Measurements from ENCODE around the gene GPC3. TPM values are rescaled to one million over a fixed set of nuclear protein-coding genes. Genes with fewer than 3 reads are reported as not detected.

Gene GPC3
- total RNA-seq, 1 experiment from 2014 or later, result 32.4 TPM

GRCh38 chrX:133857640-133858269, 127.6 kb downstream of the GPC3 start (continued):
- TF ChIP-seq FOXP4 (CRISPR knock-in tag; IDR thresholded peaks at IDR 0.05), result no peak
- TF ChIP-seq, protein P1, sequence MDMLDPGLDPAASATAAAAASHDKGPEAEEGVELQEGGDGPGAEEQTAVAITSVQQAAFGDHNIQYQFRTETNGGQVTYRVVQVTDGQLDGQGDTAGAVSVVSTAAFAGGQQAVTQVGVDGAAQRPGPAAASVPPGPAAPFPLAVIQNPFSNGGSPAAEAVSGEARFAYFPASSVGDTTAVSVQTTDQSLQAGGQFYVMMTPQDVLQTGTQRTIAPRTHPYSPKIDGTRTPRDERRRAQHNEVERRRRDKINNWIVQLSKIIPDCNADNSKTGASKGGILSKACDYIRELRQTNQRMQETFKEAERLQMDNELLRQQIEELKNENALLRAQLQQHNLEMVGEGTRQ (CRISPR knock-in tag; IDR thresholded peaks at IDR 0.05), result no peak
- no peak for TF ChIP-seq NR2C2 (CRISPR knock-in tag; IDR thresholded peaks at IDR 0.05)
- no peak for TF ChIP-seq FOXP1 (CRISPR knock-in tag; IDR thresholded peaks at IDR 0.05; ENCODE audit: borderline replicate concordance)
- no peak for TF ChIP-seq ZNF532 (CRISPR knock-in tag; IDR thresholded peaks at IDR 0.05; ENCODE audit: borderline replicate concordance)

GRCh38 chrX:133856819-133857218, 128.6 kb downstream of the GPC3 start:
- no peak overlapping the region for H3K27ac Mint-ChIP-seq
- TF ChIP-seq, protein P2, sequence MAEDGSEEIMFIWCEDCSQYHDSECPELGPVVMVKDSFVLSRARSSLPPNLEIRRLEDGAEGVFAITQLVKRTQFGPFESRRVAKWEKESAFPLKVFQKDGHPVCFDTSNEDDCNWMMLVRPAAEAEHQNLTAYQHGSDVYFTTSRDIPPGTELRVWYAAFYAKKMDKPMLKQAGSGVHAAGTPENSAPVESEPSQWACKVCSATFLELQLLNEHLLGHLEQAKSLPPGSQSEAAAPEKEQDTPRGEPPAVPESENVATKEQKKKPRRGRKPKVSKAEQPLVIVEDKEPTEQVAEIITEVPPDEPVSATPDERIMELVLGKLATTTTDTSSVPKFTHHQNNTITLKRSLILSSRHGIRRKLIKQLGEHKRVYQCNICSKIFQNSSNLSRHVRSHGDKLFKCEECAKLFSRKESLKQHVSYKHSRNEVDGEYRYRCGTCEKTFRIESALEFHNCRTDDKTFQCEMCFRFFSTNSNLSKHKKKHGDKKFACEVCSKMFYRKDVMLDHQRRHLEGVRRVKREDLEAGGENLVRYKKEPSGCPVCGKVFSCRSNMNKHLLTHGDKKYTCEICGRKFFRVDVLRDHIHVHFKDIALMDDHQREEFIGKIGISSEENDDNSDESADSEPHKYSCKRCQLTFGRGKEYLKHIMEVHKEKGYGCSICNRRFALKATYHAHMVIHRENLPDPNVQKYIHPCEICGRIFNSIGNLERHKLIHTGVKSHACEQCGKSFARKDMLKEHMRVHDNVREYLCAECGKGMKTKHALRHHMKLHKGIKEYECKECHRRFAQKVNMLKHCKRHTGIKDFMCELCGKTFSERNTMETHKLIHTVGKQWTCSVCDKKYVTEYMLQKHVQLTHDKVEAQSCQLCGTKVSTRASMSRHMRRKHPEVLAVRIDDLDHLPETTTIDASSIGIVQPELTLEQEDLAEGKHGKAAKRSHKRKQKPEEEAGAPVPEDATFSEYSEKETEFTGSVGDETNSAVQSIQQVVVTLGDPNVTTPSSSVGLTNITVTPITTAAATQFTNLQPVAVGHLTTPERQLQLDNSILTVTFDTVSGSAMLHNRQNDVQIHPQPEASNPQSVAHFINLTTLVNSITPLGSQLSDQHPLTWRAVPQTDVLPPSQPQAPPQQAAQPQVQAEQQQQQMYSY (CRISPR knock-in tag; IDR thresholded peaks at IDR 0.05), result no peak
- TF ChIP-seq GABPB1 (CRISPR knock-in tag; IDR thresholded peaks at IDR 0.05), result no peak
- no peak for TF ChIP-seq ZSCAN18 (CRISPR knock-in tag; IDR thresholded peaks at IDR 0.05)
- TF ChIP-seq JAZF1 (CRISPR knock-in tag; IDR thresholded peaks at IDR 0.05), result no peak
- TF ChIP-seq, protein P3, sequence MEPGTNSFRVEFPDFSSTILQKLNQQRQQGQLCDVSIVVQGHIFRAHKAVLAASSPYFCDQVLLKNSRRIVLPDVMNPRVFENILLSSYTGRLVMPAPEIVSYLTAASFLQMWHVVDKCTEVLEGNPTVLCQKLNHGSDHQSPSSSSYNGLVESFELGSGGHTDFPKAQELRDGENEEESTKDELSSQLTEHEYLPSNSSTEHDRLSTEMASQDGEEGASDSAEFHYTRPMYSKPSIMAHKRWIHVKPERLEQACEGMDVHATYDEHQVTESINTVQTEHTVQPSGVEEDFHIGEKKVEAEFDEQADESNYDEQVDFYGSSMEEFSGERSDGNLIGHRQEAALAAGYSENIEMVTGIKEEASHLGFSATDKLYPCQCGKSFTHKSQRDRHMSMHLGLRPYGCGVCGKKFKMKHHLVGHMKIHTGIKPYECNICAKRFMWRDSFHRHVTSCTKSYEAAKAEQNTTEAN (CRISPR knock-in tag; IDR thresholded peaks at IDR 0.05), result no peak
- no peak for TF ChIP-seq E2F4 (CRISPR knock-in tag; IDR thresholded peaks at IDR 0.05; ENCODE audit: borderline replicate concordance, low read depth)
- TF ChIP-seq ZNF138 (CRISPR knock-in tag; conservative IDR thresholded peaks at IDR 0.05), result no peak
- TF ChIP-seq, protein P4, sequence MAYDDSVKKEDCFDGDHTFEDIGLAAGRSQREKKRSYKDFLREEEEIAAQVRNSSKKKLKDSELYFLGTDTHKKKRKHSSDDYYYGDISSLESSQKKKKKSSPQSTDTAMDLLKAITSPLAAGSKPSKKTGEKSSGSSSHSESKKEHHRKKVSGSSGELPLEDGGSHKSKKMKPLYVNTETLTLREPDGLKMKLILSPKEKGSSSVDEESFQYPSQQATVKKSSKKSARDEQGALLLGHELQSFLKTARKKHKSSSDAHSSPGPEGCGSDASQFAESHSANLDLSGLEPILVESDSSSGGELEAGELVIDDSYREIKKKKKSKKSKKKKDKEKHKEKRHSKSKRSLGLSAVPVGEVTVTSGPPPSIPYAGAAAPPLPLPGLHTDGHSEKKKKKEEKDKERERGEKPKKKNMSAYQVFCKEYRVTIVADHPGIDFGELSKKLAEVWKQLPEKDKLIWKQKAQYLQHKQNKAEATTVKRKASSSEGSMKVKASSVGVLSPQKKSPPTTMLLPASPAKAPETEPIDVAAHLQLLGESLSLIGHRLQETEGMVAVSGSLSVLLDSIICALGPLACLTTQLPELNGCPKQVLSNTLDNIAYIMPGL (CRISPR knock-in tag; IDR thresholded peaks at IDR 0.05), result no peak
- no peak for TF ChIP-seq TEAD4 (CRISPR knock-in tag; IDR thresholded peaks at IDR 0.05)
- no peak for TF ChIP-seq ZBTB21 (CRISPR knock-in tag; IDR thresholded peaks at IDR 0.05; ENCODE audit: borderline replicate concordance)
- no peak for TF ChIP-seq GTF2I (CRISPR knock-in tag; conservative IDR thresholded peaks at IDR 0.05)
- no peak for TF ChIP-seq PREB (CRISPR knock-in tag; IDR thresholded peaks at IDR 0.05; ENCODE audit: borderline replicate concordance)
- H3K9me3 Mint-ChIP-seq, result no peaks in the 10 kb centered on the region
- H3K4me1 Mint-ChIP-seq, result peaks cover 11% of the 10 kb centered on the region
- H3K4me3 Mint-ChIP-seq, result no peak overlapping the region
- DNase-seq (ENCODE audit: low spot score) (no peak), ATAC-seq (no peak)
- CTCF ChIA-PET, result no interaction called here
- H3K36me3 Mint-ChIP-seq, result no peaks in the 10 kb centered on the region
- POLR2A ChIA-PET, result no interaction called here
- H3K27me3 Mint-ChIP-seq (ENCODE audit: low read depth), result no peaks in the 10 kb centered on the region; the same call in 1 of the 2 replicates
